GM21360 (cell line): ENCODE data around the gene OAF.
"Not testable (repeated sequence)": the region's sequence is repeated elsewhere in the genome, so short reads cannot be mapped to it uniquely, and the experiment has no call there.

Experiments used
- ATAC-seq: cut with Tn5 transposase; IDR thresholded peaks from one replicate; pipeline ENCODE4 v1.9.1; 2021; ENCODE audit warnings: mild to moderate bottlenecking, moderate library complexity; ENCODE audit not compliant: unreplicated experiment

OAF gene

DNA sequence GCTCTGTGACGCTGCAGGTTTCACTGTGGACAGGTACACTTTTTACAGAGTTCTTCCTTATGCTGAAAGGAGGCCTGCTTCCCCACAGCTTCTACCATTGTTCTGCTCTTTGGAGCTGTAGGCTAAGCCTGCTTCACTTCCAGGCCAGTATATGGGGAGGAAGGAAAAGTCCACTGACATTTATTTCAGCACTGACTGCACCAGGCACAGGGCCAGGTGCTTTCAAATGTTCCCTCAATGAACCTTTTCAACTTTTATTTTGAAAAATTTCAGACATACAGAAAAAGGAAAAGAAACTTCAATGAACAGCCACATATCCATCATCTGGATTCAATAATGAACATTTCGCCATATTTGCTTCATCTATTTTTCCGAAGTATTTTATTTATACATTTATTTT is 51.1 kb downstream of the OAF start:
- no peak for ATAC-seq

DNA sequence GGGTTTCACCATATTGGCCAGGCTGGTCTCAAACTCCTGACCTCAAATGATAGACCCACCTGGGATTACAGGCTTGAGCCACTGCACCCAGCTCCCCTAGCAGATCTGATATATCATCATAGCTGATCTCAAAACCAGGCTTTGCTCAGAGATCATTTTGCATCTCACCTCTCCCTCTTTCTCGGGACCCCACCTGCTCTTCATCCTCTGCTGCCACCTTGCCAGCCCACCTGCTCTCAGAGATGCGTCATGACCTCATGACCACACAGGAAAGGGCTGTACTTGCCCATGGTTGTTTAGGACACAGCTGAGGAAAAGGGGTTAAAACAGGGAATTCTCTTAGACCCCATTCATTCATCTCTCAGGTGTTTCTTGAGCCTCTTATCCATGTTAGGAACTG is 56.5 kb downstream of the OAF start:
- ATAC-seq: no peak

DNA sequence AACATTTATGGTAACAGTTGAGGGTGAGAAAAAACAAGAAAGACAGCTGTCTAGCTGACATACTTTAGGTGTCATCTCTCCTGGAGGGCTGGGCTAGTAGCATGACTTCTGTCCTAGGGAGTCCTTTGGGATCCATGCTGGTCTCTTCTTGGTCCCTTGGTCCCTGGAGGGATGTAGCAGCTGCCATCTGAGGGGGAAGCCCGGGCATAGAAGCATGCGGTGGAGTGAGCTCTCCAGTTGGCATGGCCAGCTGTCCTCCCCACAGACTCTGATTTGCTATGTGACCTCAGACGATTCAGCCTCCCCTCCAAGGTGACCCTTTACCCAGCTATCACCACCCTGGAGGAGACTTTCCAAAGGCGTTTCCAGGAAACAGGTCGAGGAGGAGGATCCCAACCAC is 57.9 kb downstream of the OAF start:
- no peak for ATAC-seq

DNA sequence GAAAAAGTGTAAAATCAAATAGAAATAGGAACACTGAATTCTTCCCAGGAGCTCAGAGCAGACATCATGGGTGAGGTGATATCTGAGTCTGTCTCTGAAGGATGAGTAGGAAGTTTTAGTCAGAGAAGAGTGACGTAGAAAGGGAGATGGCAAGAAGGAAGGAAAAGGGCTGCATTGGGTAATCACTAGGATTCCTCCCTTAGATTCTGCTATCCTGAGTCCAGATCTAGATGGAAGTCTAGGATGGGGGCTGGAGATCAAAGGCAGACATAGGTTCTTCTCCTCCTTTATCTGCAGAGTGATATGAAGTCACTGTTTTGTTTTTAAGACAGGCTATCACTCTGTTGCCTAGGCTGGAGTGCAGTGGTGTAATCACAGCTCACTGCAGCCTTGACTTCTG is 59.6 kb downstream of the OAF start:
- ATAC-seq: no peak

DNA sequence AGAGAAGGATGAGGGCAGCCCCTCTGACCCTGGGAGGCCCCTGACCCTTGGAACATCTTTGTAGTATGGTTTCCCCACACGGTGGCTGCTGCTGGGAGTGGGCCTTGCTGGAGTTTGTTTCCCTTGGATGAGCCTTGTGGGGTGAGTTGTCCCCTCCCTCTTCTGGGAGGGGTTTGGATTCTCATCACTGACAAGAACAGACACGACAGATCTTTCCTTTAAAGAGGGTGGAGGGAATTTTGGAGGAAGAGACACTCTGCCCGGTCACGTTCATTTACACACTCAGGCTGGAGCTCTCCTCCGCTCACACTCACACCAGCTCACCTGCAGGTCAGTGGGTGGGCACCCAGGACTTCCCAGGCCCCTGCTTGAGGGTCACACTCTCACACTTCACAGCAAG is 60.8 kb downstream of the OAF start:
- ATAC-seq: no peak

DNA sequence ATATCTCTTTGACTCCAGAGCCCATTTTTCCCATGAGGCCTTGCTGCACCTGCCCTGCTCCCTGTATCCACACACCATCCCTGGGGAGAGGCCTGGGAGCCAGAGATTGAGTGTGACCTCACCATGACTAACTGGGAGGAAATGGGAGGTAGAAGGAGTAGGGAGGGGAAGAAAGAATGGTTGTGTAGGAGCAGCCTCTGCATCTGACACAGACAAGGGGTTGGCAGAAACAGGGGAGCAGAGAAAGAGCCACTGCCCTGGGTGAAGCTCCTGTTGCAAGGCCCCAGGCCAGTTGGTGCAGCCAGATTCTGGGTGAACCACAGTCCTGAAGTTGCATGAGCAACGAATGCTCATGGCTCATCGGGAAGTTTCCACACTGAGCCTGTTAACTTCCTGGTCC is 61.5 kb downstream of the OAF start:
- ATAC-seq: no peak

DNA sequence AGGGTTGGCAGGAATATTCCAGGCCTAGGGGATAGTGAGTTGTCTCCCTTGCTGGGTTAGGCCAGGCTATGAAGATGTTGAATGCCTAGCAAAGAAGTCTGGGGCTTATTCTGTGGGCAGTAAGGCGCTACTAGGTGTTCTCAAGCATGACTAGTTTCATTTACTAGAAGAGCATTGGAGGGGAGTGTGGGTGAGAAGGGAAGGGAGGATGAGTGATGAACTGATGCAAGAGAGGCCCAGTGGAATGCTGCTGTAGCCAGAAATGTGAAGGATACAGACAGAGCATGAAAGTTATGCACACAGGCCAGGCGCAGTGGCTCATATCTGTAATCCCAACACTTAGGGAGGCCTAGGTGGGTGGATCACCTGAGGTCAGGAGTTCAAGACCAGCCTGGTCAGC is 62.6 kb downstream of the OAF start:
- ATAC-seq: no peak

DNA sequence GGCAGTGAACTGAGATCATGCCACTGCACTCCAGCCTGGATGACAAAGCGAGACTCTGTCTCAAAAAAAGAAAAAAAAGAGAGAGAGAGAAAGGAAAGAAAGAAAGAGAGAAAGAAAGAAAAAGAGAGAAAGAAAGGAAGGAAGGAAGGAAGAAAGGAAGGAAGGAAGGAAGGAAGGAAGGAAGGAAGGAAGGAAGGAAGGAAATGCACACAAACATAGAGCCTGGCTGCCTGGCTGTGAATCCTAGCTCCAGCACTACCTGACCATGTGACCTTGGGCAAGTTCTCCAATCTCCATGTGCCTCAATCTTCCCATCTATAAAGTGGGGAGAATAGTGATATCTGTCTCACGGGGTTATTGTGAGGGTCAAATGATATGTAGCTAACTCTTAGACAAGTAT is 63.1 kb downstream of the OAF start:
- not testable (repeated sequence) for ATAC-seq

DNA sequence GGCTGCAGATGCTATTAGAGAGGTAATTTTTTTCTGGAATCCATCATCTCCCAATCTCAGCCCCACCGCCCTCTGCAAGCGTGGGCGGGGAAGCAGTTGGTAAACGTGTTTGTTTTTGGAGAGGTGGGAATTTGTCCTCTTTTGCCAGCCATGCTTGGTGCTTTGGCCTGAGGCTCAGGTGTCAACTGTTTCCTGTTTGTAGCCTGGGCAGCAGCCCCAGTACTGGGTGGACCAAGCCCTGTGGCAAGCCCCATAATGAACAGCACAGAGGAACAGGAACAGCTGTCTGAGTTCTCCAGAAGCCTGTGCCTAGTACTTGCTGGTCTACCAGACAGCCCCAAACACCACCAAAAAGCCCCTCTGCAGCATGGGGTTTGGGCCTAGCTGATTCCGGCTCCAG is 68.7 kb downstream of the OAF start:
- no peak for ATAC-seq
